HG03432 (cell line): Measurements from ENCODE around the gene DUSP9.

Experiments
- ATAC-seq: cut with Tn5 transposase; IDR thresholded peaks from one replicate; pipeline ENCODE4 v1.9.1; 2021; ENCODE audit warnings: mild to moderate bottlenecking, moderate library complexity; ENCODE audit not compliant: unreplicated experiment

Gene DUSP9

GRCh38 chrX:153635788-153636668 is 11.0 kb upstream of the DUSP9 start:
- ATAC-seq: no peak

DNA sequence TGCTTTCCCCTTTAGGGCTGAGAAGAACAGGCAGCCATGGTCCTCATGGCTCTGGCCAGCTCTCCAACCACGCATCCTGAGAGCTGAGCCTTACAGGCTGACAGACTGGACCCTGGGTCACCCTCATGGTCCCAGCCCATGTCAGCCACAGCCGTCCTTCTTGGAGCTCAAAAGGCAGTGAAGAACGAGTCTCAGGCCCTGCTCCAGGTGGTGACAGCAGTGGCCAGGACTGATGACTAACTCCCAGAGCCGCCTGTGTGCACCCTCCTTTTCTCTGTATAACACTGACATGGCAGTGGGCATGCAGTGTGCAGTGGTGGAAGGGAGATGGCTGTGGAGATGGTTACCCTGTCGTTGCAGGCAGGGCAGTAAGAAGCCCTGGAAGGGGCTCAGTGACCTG is 10.3 kb upstream of the DUSP9 start:
- ATAC-seq: no peak

DNA sequence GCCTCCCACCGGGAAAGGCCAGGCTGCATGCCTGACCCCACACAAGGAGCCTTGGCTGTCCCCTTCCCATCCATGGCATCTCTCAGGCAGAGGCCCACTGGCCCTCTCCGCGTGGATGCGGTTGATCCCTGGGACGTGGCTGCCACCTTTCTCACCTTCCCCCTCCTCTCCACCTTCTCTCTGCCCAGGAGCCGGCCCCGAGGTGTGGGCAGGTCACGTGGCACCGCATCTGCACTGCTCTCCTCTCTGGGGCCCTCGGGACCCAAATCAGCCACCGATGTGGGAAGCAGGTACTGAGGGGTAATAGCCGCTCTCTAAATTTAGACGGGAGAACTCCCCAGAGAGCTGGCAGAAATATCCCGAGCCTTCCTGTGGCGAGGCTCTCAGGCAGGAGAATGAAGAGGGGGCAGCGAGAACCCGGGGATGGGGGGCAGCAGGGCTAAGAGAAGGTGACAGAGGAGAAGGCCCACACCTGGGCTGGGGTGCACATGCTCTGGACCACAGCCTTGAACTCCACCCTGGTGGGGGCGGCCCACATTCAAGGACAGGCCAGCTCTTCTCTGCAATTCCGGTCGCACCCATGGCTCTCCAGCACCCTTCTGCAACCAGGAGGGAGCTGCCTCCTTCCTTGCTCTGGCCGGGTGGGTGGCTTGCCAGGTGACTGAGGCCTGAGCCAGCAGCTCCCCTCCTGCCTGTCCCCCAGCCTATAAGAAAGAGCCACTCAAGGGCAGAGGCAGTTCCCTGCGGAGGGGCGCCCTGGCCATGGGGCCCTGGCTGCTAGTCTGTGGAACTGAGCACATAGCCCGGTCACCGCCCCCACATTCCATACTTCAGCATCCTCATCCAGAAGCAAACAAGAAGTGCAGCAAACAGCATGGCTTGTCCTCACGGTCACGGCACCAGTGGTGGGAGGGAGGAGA is 9.6 kb upstream of the DUSP9 start:
- ATAC-seq: no peak

DNA sequence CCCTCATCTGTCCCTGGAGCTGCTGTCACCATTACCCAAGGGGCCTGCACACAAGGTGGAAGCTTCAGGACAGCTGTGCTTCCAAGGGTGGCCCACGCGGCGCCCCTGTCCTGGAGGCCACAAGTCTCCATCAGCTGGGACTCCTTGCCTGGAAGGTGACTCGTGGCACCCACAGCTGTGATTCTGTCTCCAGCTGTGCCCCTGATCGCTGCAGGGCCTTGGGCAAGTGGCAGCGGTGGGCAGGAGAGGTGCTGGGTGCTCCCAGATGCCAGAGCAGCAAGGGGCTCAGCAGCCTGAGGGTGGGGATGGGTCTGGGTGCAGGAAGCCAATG is 9.0 kb upstream of the DUSP9 start:
- ATAC-seq: no peak

GRCh38 chrX:153638436-153639176 is 8.4 kb upstream of the DUSP9 start:
- no peak for ATAC-seq

DNA sequence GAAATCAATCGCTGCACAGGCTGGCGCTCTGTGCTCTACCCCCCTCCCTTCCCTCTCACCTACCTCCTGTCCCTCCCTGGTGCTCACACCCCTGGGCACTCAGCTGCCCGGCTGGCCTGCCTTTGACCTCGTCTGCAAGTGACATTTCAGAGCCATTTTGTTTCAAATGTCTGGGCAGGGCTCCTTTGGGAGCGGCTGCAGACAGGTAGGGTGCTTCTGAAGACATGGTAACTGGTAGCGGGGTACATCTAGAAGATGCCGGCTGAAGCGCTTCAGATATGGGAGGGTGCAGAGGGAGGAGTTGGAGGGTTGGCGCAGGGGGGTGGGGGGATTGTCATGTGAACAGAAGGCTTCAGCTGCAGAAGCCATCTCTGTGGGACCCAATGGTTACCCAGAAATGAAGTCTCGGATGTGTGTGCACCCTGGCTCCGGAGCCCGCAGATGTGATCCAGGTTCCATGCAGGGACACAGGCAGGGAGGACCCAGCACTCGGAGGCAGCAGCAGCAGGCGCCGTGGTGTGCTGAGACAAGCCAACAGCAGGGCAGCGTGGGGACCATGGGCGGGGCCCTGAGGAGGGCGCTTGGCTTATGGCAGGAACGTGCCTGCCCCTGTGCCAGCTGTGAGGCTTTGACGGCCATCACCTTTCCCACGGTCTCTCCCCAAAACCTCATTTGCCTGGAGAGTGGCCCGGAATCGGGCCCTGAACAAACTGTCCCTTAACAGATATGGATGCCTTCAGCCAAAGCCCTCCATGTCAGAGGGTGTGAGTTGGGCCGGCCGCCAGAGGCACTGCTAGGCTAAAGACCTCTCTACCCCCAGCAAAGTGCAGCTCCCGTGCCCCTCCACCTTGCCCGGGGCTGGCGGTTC is 7.6 kb upstream of the DUSP9 start:
- ATAC-seq: no peak

GRCh38 chrX:153640045-153640686 is 6.8 kb upstream of the DUSP9 start:
- ATAC-seq: no peak

- no peak for ATAC-seq
Measured at GRCh38 chrX:153640736-153641575, 6.0 kb upstream of the DUSP9 start.

GRCh38 chrX:153641627-153642026 is 5.4 kb upstream of the DUSP9 start:
- ATAC-seq: no peak

- ATAC-seq: no peak
Measured at GRCh38 chrX:153642051-153642654, 4.8 kb upstream of the DUSP9 start.

DNA sequence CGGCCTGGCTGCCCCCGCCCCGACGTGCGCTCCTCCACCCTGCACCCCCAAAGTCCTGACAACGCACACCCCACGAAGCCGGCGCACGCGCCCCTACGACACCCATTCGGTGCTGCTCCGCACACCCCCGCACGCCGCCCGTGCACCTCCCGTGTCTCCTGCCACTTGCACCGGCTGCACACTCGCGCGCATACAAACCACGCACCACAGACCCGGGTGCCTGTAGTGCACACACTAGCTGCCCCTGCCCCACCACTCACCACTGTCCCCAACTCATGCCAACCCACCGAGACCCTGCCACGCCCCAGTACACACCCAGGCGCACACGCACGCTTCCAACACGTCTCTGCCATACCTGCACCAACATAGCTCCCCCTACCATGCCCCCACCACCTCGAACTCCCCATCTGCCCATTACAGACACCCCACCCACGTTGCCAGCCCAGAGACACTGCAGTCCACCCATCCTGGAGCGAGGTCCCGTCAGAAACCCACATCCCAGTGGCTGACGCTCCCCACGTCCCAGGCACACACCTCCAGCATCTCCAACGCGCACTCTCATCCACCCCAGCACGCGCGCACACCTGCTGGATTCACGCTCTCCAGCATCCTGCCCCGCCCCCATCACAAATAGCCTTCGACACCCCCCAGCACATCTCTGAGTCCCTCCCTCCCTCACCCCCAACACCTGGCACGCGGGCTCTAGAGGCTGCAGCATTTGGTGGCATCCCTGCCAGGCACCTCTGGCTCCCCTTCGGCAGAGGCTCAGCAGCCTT is 4.2 kb upstream of the DUSP9 start:
- no peak for ATAC-seq

- no peak for ATAC-seq
Measured at GRCh38 chrX:153643431-153644351, 3.3 kb upstream of the DUSP9 start.

- no peak for ATAC-seq
Measured at GRCh38 chrX:153644356-153645125, 2.5 kb upstream of the DUSP9 start.

DNA sequence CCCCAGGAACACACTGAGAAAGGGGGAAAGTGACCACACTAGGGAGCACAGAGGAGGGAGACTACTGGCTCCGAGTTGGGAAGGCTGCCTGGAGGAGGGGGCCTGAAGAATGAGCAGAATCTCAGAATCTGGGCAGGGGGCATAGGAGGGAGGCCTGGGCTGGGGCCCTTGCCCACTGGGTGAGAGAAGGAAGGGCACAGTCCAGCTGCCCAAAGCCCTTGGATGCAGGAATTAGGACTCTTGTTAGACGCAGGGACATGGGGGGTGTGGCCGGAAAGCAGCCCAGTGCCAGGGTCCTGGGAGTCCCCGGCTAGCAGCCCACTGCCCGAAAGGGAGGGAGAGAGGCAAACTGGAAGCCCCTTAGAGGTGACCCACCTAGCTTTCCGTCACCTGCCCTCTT is 1.9 kb upstream of the DUSP9 start:
- ATAC-seq: no peak

DNA sequence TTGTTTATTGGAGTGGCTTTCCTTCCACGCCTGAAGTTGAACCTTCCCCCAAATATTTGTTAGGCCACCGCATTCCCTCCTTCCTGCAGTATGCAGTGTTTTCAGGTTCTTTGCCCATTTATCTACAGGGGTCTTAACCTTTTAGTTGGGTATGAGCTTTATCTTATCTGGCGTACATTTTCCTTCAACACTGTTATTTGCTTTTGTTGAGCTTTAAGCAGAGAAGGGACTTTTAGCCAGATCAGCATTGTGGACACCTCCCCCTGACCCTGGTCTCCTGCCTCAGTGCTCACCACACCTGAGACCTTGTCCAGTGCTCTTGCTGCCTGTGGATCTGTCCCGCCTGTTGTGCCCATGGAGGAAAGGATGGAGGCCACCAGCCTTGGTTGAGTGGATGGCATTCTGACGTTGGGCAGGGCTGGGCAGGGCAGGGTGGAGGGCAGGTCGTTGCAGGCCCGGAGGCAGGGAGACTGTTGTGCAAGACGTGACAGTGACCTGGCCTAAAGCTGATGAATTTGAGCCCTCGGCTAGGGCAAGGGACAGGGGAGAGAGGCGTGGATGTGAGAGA is 998 bp upstream of the DUSP9 start:
- ATAC-seq: no peak
